ENCODE data around the gene BCL6.

BCL6 gene

GRCh38 chr3:187759601-187760000, 14.3 kb upstream of the BCL6 start:
- no peak for DNase-seq (ENCODE audit: low read depth)

GRCh38 chr3:187758318-187758955, 13.2 kb upstream of the BCL6 start:
- DNase-seq (ENCODE audit: low read depth), result no peak

- no peak for DNase-seq (ENCODE audit: low read depth)
These were observed 8.2 kb upstream of the BCL6 start for GRCh38 chr3:187753516-187753915.

- DNase-seq (ENCODE audit: low read depth), result no peak
These were observed 5.3 kb upstream of the BCL6 start for GRCh38 chr3:187750513-187751123.

GRCh38 chr3:187750006-187750512, 4.8 kb upstream of the BCL6 start:
- DNase-seq (ENCODE audit: low read depth), result no peak

- peak; percentile 87 for DNase-seq (ENCODE audit: low read depth)
These were observed 2.8 kb upstream of the BCL6 start for GRCh38 chr3:187748050-187748481.

- no peak for DNase-seq (ENCODE audit: low read depth)
These were observed 2.2 kb upstream of the BCL6 start for GRCh38 chr3:187747506-187747905.

- DNase-seq (ENCODE audit: low read depth), result peak; percentile 40
These were observed 1.4 kb upstream of the BCL6 start for GRCh38 chr3:187746442-187747281.

- DNase-seq (ENCODE audit: low read depth), result peak; percentile 11
These were observed 782 bp upstream of the BCL6 start for GRCh38 chr3:187746059-187746441.

- DNase-seq (ENCODE audit: low read depth), result peak; percentile 64
These were observed 808 bp downstream of the BCL6 start for GRCh38 chr3:187744169-187745151.

- peak; percentile 66 for DNase-seq (ENCODE audit: low read depth)
These were observed 1.8 kb downstream of the BCL6 start for GRCh38 chr3:187743195-187744141.

- peak; percentile 24 for DNase-seq (ENCODE audit: low read depth)
These were observed 2.7 kb downstream of the BCL6 start for GRCh38 chr3:187742351-187743171.

- peak; percentile 87 for DNase-seq (ENCODE audit: low read depth)
These were observed 3.6 kb downstream of the BCL6 start for GRCh38 chr3:187741403-187742350.

GRCh38 chr3:187740421-187741399, 4.6 kb downstream of the BCL6 start:
- peak; percentile 65 for DNase-seq (ENCODE audit: low read depth)

GRCh38 chr3:187739561-187740332, 5.5 kb downstream of the BCL6 start:
- peak; percentile 87 for DNase-seq (ENCODE audit: low read depth)

- DNase-seq (ENCODE audit: low read depth), result no peak
These were observed 6.1 kb downstream of the BCL6 start for GRCh38 chr3:187739094-187739560.

Measured in ELR (cell line).